AG04450 (cell line): ENCODE measurements around the gene EDC3. TPM values are rescaled to one million over a fixed set of nuclear protein-coding genes. Genes with fewer than 3 reads are reported as not detected.

Source experiments
- CTCF ChIA-PET: fragments of 300-600, 350-600 bp; formaldehyde crosslinking; extraction: SDS; loops from one replicate; lab custom pipeline; 2022; ENCODE audit warnings: antibody characterized with exemption, inconsistent platforms; lab: Charles Lee
- POLR2A ChIA-PET: fragments of 350-600 bp; formaldehyde crosslinking; extraction: SDS; loops from one replicate; lab custom pipeline; 2021; ENCODE audit warnings: antibody characterized with exemption, inconsistent platforms; lab: Yijun Ruan, JAX
- DNase-seq: peaks from one replicate; pipeline ENCODE4 v3.0.0-alpha.2; 2011; ENCODE audit warnings: low read depth, low spot score
- H3K27ac ChIP-seq: one replicate; pipeline ENCODE4 v1.5.1; 2012; ENCODE audit warnings: low read depth, low read length, control low read depth
- H3K27me3 ChIP-seq: one replicate; pipeline ENCODE4 v1.6.0; 2012; ENCODE audit warnings: low read length; ENCODE audit not compliant: control insufficient read depth, insufficient read depth
- H3K4me3 ChIP-seq: 2 replicates; pipeline ENCODE4 v1.5.1; 2011; ENCODE audit warnings: mild to moderate bottlenecking, low read depth, low read length, control low read depth
- H3K9me3 ChIP-seq: 2 replicates; pipeline ENCODE4 v1.5.1; 2012; ENCODE audit warnings: low read length; ENCODE audit not compliant: control insufficient read depth, insufficient read depth
- CTCF ChIP-seq: IDR thresholded peaks from 2 replicates; pipeline ENCODE4 v1.5.1; 2011; ENCODE audit warnings: low read depth, low read length, control low read depth, inconsistent platforms
- polyA plus RNA-seq: library from polyadenylated mRNA; depleted of rRNA; stranded (reverse); fragments of >200 nt; gene quantifications from 2 replicates; pipeline ENCODE4 v1.2.3, GENCODE V29; 2011

Gene EDC3
- polyA plus RNA-seq, 1 experiment = 37.1 TPM

- ChIA-PET CTCF (interaction anchor here (1.0 to 2.8 kb wide), 4 partner anchors 8 to 251 kb away, joined by 3 to 17 read pairs (median 6); no protein-coding TSS in a partner anchor), POLR2A (no interaction called here)
- Histone ChIP-seq H3K9me3 (no peaks in the 10 kb centered on the region), H3K4me3 (no peak overlapping the region), H3K27ac (no peak overlapping the region), H3K27me3 (no peaks in the 10 kb centered on the region)
- DNase-seq = no peak
- TF ChIP-seq CTCF = no peak
Measured at GRCh38 chr15:74624020-74624602, 71.7 kb downstream of the EDC3 start.

- TF ChIP-seq CTCF = no peak
- Histone ChIP-seq H3K4me3 (no peak overlapping the region), H3K9me3 (no peaks in the 10 kb centered on the region), H3K27me3 (no peaks in the 10 kb centered on the region), H3K27ac (no peak overlapping the region)
- DNase-seq = no peak
- ChIA-PET CTCF (interaction anchor here (1.0 kb wide), 1 partner anchor 146 kb away, joined by 5 read pairs; no protein-coding TSS in a partner anchor), POLR2A (no interaction called here)
Measured at GRCh38 chr15:74622758-74623157, 73.1 kb downstream of the EDC3 start.

- CTCF ChIA-PET = interaction anchor here (0.8 to 2.0 kb wide), 6 partner anchors 9 to 247 kb away, joined by 3 to 18 read pairs (median 5); no protein-coding TSS in a partner anchor
- no peaks in the 10 kb centered on the region for H3K9me3 ChIP-seq
- DNase-seq = no peak
- no peak for TF ChIP-seq CTCF
- POLR2A ChIA-PET = no interaction called here
- H3K4me3 ChIP-seq = no peak overlapping the region
- no peaks in the 10 kb centered on the region for H3K27me3 ChIP-seq
- H3K27ac ChIP-seq = no peak overlapping the region
Measured at GRCh38 chr15:74621936-74622335, 73.9 kb downstream of the EDC3 start.

GRCh38 chr15:74621546-74621920, 74.3 kb downstream of the EDC3 start:
- no peak overlapping the region for H3K27ac ChIP-seq
- DNase-seq = no peak
- H3K4me3 ChIP-seq = no peak overlapping the region
- H3K9me3 ChIP-seq = no peaks in the 10 kb centered on the region
- CTCF ChIA-PET = interaction anchor here (0.5 to 2.0 kb wide), 12 partner anchors 9 to 248 kb away, joined by 3 to 18 read pairs (median 4); no protein-coding TSS in a partner anchor
- POLR2A ChIA-PET = no interaction called here
- no peaks in the 10 kb centered on the region for H3K27me3 ChIP-seq
- no peak for TF ChIP-seq CTCF
